Mucosa of descending colon (tissue), 3 donors: Measurements from ENCODE around the gene NT5C1A. TPM values are rescaled to one million over a fixed set of nuclear protein-coding genes. Genes with fewer than 3 reads are reported as not detected.

ENCODE experiments used
- ATAC-seq: fragments of 200-7000 bp; cut with Tn5 transposase; one replicate; pipeline ENCODE4 v1.9.1; 2020; ENCODE audit warnings: mild to moderate bottlenecking, moderate library complexity
- DNase-seq, 3 donors: peaks; one replicate each; pipeline ENCODE4 v3.0.0-alpha.2; 2020
- H3K36me3 ChIP-seq: fragments of 200-600 bp; one replicate; pipeline ENCODE4 v1.8.0; 2021; ENCODE audit warnings: low read depth, mild to moderate bottlenecking
- H3K4me1 ChIP-seq: fragments of 200-600 bp; one replicate; pipeline ENCODE4 v1.8.0; 2021; ENCODE audit warnings: low read depth, mild to moderate bottlenecking
- H3K4me3 ChIP-seq: fragments of 200-600 bp; one replicate; pipeline ENCODE4 v1.8.0; 2021; ENCODE audit warnings: mild to moderate bottlenecking
- H3K9me3 ChIP-seq: fragments of 200-600 bp; one replicate; pipeline ENCODE4 v1.8.0; 2021; ENCODE audit warnings: mild to moderate bottlenecking
- CTCF ChIP-seq: fragments of 200-600 bp; IDR thresholded peaks from one replicate; pipeline ENCODE4 v1.8.0; 2022; ENCODE audit warnings: antibody characterized with exemption, mild to moderate bottlenecking
- intact Hi-C, 2 donors: fragments of 100-400 bp; cut with DNase I in 1 of 2; cut with micrococcal nuclease in 1 of 2; formaldehyde crosslinking; loops; one replicate each; pipeline versions ENCODE4 v1.11.0 to v1.11.1; 2022; cut with DNase I, micrococcal nuclease
- total RNA-seq, 3 donors: library from RNA; stranded (reverse); fragmentation: NEBNext Ultra II Directional in 2 of 3; extraction: Animal tissue kit (Norgen Biotek cat#: 25700) in 2 of 3; gene quantifications; one replicate each; pipeline versions ENCODE4 v1.2.1 to v1.2.4, GENCODE V29; 2021 to 2023
- donor health status: DM: no; HTN: no; CAD: no; lungs with moderate emphysema.
- donor health status: DM: no; HTN: no; CAD: no.
- donor health status: DM: no; HTN: yes; CAD: no.

NT5C1A gene
- total RNA-seq, 3 donors from 2014 or later: 0.27 TPM; not detected in 2

- Histone ChIP-seq H3K36me3 (no peaks in the 10 kb centered on the region), H3K4me3 (no peak overlapping the region), H3K4me1 (no peaks in the 10 kb centered on the region), H3K9me3 (no peaks in the 10 kb centered on the region)
- no peak for DNase-seq
- TF ChIP-seq CTCF: no peak
- intact Hi-C loops: loop anchor here (5.0 to 10.0 kb wide), 2 partner anchors 43 to 46 kb away; no protein-coding TSS in a partner anchor
- no peak for ATAC-seq
These were observed 21.5 kb downstream of the NT5C1A start for GRCh38 chr1:39650431-39650830.

GRCh38 chr1:39649636-39650185 is 22.2 kb downstream of the NT5C1A start:
- no peak for ATAC-seq
- intact Hi-C loops: loop anchor here (5.0 to 10.0 kb wide), 2 partner anchors 42 to 45 kb away; no protein-coding TSS in a partner anchor
- Histone ChIP-seq H3K4me1 (no peaks in the 10 kb centered on the region), H3K9me3 (no peaks in the 10 kb centered on the region), H3K36me3 (no peaks in the 10 kb centered on the region), H3K4me3 (no peak overlapping the region)
- TF ChIP-seq CTCF: no peak
- no peak for DNase-seq

- Histone ChIP-seq H3K4me3 (no peak overlapping the region), H3K36me3 (no peaks in the 10 kb centered on the region), H3K4me1 (no peaks in the 10 kb centered on the region), H3K9me3 (no peaks in the 10 kb centered on the region)
- no peak for TF ChIP-seq CTCF
- intact Hi-C loops: no loop called here
- no peak for DNase-seq
- ATAC-seq: no peak
These were observed 23.4 kb downstream of the NT5C1A start for GRCh38 chr1:39648496-39648895.

GRCh38 chr1:39647247-39647646 is 24.7 kb downstream of the NT5C1A start:
- ATAC-seq (no peak), DNase-seq (no peak)
- H3K4me3 ChIP-seq: no peak overlapping the region
- no peaks in the 10 kb centered on the region for H3K36me3 ChIP-seq
- no peaks in the 10 kb centered on the region for H3K4me1 ChIP-seq
- TF ChIP-seq CTCF: no peak
- H3K9me3 ChIP-seq: no peaks in the 10 kb centered on the region
- intact Hi-C loops: no loop called here

GRCh38 chr1:39646232-39647081 is 25.4 kb downstream of the NT5C1A start:
- Histone ChIP-seq H3K9me3 (no peaks in the 10 kb centered on the region), H3K36me3 (no peaks in the 10 kb centered on the region), H3K4me3 (no peak overlapping the region), H3K4me1 (no peaks in the 10 kb centered on the region)
- peak; percentile 51 for ATAC-seq
- peak in 2 of 3 donors; percentile 25 to 35 for DNase-seq
- no peak for TF ChIP-seq CTCF
- intact Hi-C loops: no loop called here
